ENCODE data around the gene PITRM1. TPM values are rescaled to one million over a fixed set of nuclear protein-coding genes. Genes with fewer than 3 reads are reported as not detected.

PITRM1 gene
- total RNA-seq, 4 donors from 2014 or later, result 78.6 to 102 (median 87.0) TPM

DNA sequence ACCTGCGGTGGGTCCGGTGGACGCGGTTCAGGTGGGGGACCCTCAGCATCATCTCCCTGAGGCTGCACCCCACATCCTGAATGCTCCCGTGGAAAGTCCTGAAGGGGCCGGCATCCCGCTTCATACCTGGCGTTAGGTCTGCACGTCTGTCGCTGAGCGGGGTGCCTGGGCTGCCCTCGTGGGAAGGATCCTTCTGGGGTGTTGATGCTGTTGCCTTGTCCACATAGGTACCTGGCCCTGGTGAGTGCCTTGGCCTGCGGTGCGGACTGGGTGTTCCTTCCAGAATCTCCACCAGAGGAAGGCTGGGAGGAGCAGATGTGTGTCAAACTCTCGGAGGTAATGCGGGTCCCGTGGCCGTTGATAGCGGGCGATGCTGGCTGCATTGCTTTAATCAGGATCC lies 67.4 kb downstream of the PITRM1 start:
- 97 to 100% methylated on average over 4 to 5 of the region's 20 CpGs for WGBS, 2 donors (ENCODE audit: low coverage in 1 of 2)
- Histone ChIP-seq H3K27me3 (no peaks in the 10 kb centered on the region), H3K27ac (peak overlapping the region in 3 of 4 donors; percentile 56 to 88 (median 80)), H3K36me3 (peaks cover 0 to 68% of the 10 kb centered on the region in 2 donors), H3K4me1 (peaks cover 0 to 73% (median 6%) of the 10 kb centered on the region in 3 donors), H3K4me3 (no peak overlapping the region), H3K9me3 (no peaks in the 10 kb centered on the region)
- ATAC-seq, result no peak
- no peak for TF ChIP-seq POLR2AphosphoS5 (IDR thresholded peaks at IDR 0.05)
- no peak for TF ChIP-seq CTCF (IDR thresholded peaks at IDR 0.05)
- TF ChIP-seq EP300 (IDR thresholded peaks at IDR 0.05), result no peak
- TF ChIP-seq POLR2A (IDR thresholded peaks at IDR 0.05), result no peak

DNA sequence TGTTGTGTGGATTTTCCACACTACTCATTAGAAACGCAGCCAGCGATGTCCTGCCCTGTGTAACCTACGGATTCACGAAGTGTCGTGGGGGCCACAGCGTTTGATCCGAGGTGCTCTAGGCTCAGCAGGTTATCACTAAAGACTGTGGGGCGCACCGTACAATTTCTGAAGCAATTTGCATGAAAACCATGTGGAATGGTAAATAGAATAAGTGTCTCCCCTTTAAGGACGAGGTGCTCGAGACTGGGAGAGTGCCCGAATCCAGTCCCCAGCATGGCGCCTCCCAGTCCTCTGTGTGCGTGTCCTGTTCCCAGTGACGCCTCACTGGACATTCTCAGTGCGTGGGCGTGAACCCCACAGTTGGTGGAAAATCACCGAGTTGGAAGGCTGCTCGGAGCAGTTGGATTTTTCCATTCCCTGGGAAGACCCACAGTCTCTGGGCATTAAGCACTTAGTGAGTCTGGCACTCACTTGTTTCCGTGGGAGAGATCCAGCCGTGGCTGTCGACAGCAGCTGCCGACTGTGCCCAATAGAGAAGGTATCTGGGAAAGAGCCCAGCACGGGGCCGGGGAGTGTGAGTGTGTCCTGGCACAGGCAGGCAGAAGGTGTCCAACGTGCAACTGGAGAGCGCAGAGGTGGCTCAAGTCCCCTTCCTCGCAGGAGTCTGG lies 68.2 kb downstream of the PITRM1 start:
- Histone ChIP-seq H3K4me3 (no peak overlapping the region), H3K4me1 (peaks cover 0 to 75% (median 6%) of the 10 kb centered on the region in 3 donors), H3K9me3 (no peaks in the 10 kb centered on the region), H3K36me3 (peaks cover 0 to 69% of the 10 kb centered on the region in 2 donors), H3K27ac (peak overlapping the region in 3 of 4 donors; percentile 56 to 88 (median 80)), H3K27me3 (no peaks in the 10 kb centered on the region)
- WGBS, 2 donors (ENCODE audit: low coverage in 1 of 2), result 84 to 94% methylated on average over 8 to 15 of the region's 28 CpGs
- ATAC-seq, result no peak
- TF ChIP-seq CTCF (IDR thresholded peaks at IDR 0.05) (no peak), POLR2AphosphoS5 (IDR thresholded peaks at IDR 0.05) (no peak), POLR2A (IDR thresholded peaks at IDR 0.05) (no peak), EP300 (IDR thresholded peaks at IDR 0.05) (no peak)

DNA sequence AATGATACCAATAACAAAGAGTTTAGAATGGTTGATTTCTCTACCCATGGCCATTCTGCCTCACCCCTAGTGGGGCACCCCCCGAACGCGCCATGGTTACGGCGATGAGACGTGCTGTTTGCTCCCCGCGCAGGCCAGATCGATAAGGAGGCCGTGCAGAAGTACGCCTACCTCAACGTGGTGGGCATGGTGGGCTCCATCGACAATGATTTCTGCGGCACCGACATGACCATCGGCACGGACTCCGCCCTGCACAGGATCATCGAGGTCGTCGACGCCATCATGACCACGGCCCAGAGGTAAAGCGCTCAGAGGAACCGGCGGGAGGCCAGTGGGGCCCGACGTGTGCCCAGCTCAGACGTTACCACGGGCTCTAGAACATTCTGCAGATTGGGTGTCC lies 68.9 kb downstream of the PITRM1 start:
- no peaks in the 10 kb centered on the region for H3K9me3 ChIP-seq
- H3K4me3 ChIP-seq, result no peak overlapping the region
- TF ChIP-seq EP300 (IDR thresholded peaks at IDR 0.05) (no peak), POLR2AphosphoS5 (IDR thresholded peaks at IDR 0.05) (no peak), CTCF (IDR thresholded peaks at IDR 0.05) (no peak), POLR2A (IDR thresholded peaks at IDR 0.05) (no peak)
- peaks cover 0 to 75% (median 6%) of the 10 kb centered on the region in 3 donors for H3K4me1 ChIP-seq
- WGBS, 2 donors (ENCODE audit: low coverage in 1 of 2), result 77 to 83% methylated on average over 3 to 6 of the region's 30 CpGs
- no peak for ATAC-seq
- peaks cover 0 to 68% of the 10 kb centered on the region in 2 donors for H3K36me3 ChIP-seq
- H3K27me3 ChIP-seq, result no peaks in the 10 kb centered on the region
- H3K27ac ChIP-seq, result peak overlapping the region; percentile 52 to 88 (median 84)

GRCh38 chr10:3102720-3103427 lies 69.7 kb downstream of the PITRM1 start:
- Histone ChIP-seq H3K9me3 (no peaks in the 10 kb centered on the region), H3K4me1 (peaks cover 0 to 70% (median 6%) of the 10 kb centered on the region in 3 donors), H3K4me3 (no peak overlapping the region), H3K36me3 (peaks cover 0 to 63% of the 10 kb centered on the region in 2 donors), H3K27me3 (no peaks in the 10 kb centered on the region), H3K27ac (peak overlapping the region; percentile 52 to 88 (median 84))
- 36 to 47% methylated on average over 8 to 10 of the region's 19 CpGs for WGBS, 2 donors (ENCODE audit: low coverage in 1 of 2)
- ATAC-seq, result peak; percentile 32
- TF ChIP-seq CTCF (IDR thresholded peaks at IDR 0.05), result no peak
- peak; percentile 13 for TF ChIP-seq POLR2AphosphoS5 (IDR thresholded peaks at IDR 0.05)
- no peak for TF ChIP-seq POLR2A (IDR thresholded peaks at IDR 0.05)
- TF ChIP-seq EP300 (IDR thresholded peaks at IDR 0.05), result no peak

Data from gastroesophageal sphincter (tissue), 4 donors.